ENCODE results near the gene CYFIP2. TPM values are rescaled to one million over a fixed set of nuclear protein-coding genes. Genes with fewer than 3 reads are reported as not detected.
A peak's percentile ranks its signal among the peaks of the same experiment; 100 is the strongest.

CYFIP2 gene
- total and polyA plus RNA-seq, 5 donors from 2014 or later = 332 to 383 (median 357) TPM

DNA sequence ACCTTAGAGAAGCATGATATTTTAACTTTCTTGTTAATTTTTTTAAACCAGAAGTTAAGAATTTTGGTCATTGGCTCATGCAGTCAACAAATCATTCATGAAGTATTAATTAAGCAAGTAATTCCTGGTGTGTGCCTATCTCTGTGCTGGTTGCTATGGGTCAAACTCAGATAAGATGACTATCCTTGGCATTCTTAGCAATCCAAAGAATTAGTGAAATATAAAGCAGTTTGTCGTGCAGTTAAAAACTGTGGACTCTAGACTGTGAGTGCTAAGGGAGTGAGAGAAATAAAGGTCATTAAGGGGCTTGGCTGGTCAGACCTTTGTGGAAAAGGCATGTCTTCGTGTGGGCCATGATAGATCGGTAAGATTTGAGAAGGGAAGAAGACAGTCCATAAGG lies 4.8 kb downstream of the CYFIP2 start:
- H3K36me3 Mint-ChIP-seq = peaks cover 25% of the 10 kb centered on the region
- H3K27me3 Mint-ChIP-seq = no peaks in the 10 kb centered on the region
- Histone ChIP-seq H3K27me3 (ENCODE audit: control insufficient read depth, insufficient read depth, low read length) (no peaks in the 10 kb centered on the region), H3K27ac (ENCODE audit: insufficient read depth, low read length, poor library complexity, severe bottlenecking) (peak overlapping the region; percentile 97), H3K36me3 (ENCODE audit: control insufficient read depth, insufficient read depth, low read length) (peaks cover 2% of the 10 kb centered on the region), H3K4me1 (ENCODE audit: control insufficient read depth, insufficient read depth, low read length, poor library complexity, severe bottlenecking) (peaks cover 94% of the 10 kb centered on the region), H3K4me3 (ENCODE audit: low read depth, low read length) (peak overlapping the region; percentile 91), H3K9me3 (ENCODE audit: control insufficient read depth in 2 of 2, low read length in 2 of 2) (no peaks in the 10 kb centered on the region)
- no peaks in the 10 kb centered on the region for H3K9me3 Mint-ChIP-seq
- DNase-seq (no peak), ATAC-seq (ENCODE audit: low read depth in 2 of 2) (no peak)
- peak overlapping the region; percentile 96 to 100 (median 98) for H3K27ac Mint-ChIP-seq
- peak overlapping the region; percentile 82 to 96 (median 90) for H3K4me3 Mint-ChIP-seq
- H3K4me1 Mint-ChIP-seq = peaks cover 29 to 86% (median 72%) of the 10 kb centered on the region in 4 donors

DNA sequence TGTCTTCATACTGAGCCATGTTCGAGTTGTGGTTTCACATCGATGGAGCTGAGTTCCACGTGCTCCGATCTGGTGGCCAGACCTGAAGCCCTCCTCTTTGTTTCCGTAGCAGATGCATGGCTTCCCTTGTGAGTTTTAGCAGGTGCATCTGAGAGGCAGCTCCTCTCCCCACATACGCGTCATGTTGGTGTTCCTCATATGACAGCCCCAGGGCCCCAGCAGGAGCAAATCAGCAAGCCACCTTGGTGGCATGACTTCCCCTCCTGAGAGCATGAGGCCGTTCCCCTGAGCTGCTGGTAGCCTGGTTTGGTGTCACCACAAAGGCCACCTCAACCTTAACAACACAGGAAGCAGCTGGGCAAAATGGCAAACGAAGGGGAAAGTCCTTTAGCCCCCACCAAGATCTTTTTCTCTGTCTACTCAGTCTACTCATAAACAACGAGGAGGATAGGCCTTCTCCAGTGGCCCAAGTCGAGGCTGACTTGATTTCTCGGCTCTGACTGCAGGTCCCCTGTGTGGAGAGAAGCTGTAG lies 5.9 kb downstream of the CYFIP2 start:
- Mint-ChIP-seq H3K4me3 (peak overlapping the region; percentile 82 to 96 (median 90)), H3K36me3 (peaks cover 25% of the 10 kb centered on the region), H3K9me3 (no peaks in the 10 kb centered on the region), H3K4me1 (peaks cover 38 to 93% (median 81%) of the 10 kb centered on the region in 4 donors), H3K27me3 (no peaks in the 10 kb centered on the region), H3K27ac (peak overlapping the region; percentile 96 to 100 (median 98))
- H3K9me3 ChIP-seq (ENCODE audit: control insufficient read depth in 2 of 2, low read length in 2 of 2) = no peaks in the 10 kb centered on the region
- peak overlapping the region; percentile 97 for H3K27ac ChIP-seq (ENCODE audit: insufficient read depth, low read length, poor library complexity, severe bottlenecking)
- H3K27me3 ChIP-seq (ENCODE audit: control insufficient read depth, insufficient read depth, low read length) = no peaks in the 10 kb centered on the region
- ATAC-seq (ENCODE audit: low read depth in 2 of 2) = peak; percentile 91 to 92
- H3K36me3 ChIP-seq (ENCODE audit: control insufficient read depth, insufficient read depth, low read length) = peaks cover 2% of the 10 kb centered on the region
- peak; percentile 82 to 97 (median 91) for DNase-seq
- peak overlapping the region; percentile 91 for H3K4me3 ChIP-seq (ENCODE audit: low read depth, low read length)
- peaks cover 90% of the 10 kb centered on the region for H3K4me1 ChIP-seq (ENCODE audit: control insufficient read depth, insufficient read depth, low read length, poor library complexity, severe bottlenecking)

DNA sequence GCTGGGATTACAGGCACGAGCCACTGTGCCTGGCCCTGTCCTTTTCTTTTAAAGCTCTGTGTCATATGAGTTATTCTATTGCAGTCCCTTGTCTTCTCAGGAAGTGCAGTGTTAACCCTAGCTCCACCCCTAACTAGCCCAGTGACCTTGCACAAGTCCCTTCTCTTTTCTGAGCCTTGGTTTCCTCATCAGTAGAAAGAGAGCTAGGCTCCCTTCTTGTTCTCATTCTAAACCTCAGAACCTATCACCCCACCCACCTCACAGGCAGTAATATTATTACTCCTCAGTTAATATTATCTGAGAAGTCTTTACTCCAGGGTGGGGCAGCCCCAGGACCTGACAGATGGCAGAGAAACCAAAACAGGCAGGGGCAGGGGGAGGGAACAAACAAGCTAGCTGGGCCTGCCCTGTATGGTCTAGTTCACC lies 7.2 kb downstream of the CYFIP2 start:
- Histone ChIP-seq H3K4me1 (ENCODE audit: control insufficient read depth, insufficient read depth, low read length, poor library complexity, severe bottlenecking) (peaks cover 88% of the 10 kb centered on the region), H3K27ac (ENCODE audit: insufficient read depth, low read length, poor library complexity, severe bottlenecking) (peak overlapping the region; percentile 97), H3K36me3 (ENCODE audit: control insufficient read depth, insufficient read depth, low read length) (peaks cover 4% of the 10 kb centered on the region), H3K9me3 (ENCODE audit: control insufficient read depth in 2 of 2, low read length in 2 of 2) (no peaks in the 10 kb centered on the region), H3K4me3 (ENCODE audit: low read depth, low read length) (peak overlapping the region; percentile 62), H3K27me3 (ENCODE audit: control insufficient read depth, insufficient read depth, low read length) (no peaks in the 10 kb centered on the region)
- H3K4me1 Mint-ChIP-seq = peaks cover 36 to 91% (median 80%) of the 10 kb centered on the region in 4 donors
- peak; percentile 12 to 29 for ATAC-seq (ENCODE audit: low read depth in 2 of 2)
- no peaks in the 10 kb centered on the region for H3K9me3 Mint-ChIP-seq
- H3K27me3 Mint-ChIP-seq = no peaks in the 10 kb centered on the region
- H3K4me3 Mint-ChIP-seq = peak overlapping the region; percentile 78 to 92 (median 86)
- peaks cover 22% of the 10 kb centered on the region for H3K36me3 Mint-ChIP-seq
- DNase-seq = peak in 1 of 3 donors; percentile 87
- H3K27ac Mint-ChIP-seq = peak overlapping the region; percentile 91 to 100 (median 99)

DNA sequence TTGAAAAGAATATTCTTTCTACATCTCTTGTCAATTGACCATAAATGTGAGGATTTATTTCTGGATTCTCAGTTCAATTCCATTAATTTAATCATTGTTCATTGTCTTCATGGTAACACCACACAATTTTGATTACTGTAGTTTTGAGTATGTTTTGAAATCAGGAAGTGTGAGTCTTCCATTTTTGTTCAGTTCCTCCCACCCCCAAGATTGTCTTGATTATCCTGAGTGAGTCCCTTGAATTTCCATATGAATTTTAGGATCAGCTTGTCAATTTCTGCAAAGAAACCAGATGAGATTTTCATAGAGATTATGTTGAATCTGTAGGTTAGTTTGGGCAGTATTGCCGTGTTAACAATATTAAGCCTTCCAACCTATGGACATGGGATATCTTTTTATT lies 9.5 kb downstream of the CYFIP2 start:
- no peaks in the 10 kb centered on the region for H3K9me3 ChIP-seq (ENCODE audit: control insufficient read depth in 2 of 2, low read length in 2 of 2)
- ATAC-seq (ENCODE audit: low read depth in 2 of 2) (no peak), DNase-seq (no peak)
- Mint-ChIP-seq H3K27ac (peak overlapping the region in 1 of 3 donors; percentile 5), H3K9me3 (no peaks in the 10 kb centered on the region), H3K36me3 (peaks cover 20% of the 10 kb centered on the region), H3K27me3 (no peaks in the 10 kb centered on the region), H3K4me1 (peaks cover 39 to 90% (median 78%) of the 10 kb centered on the region in 4 donors), H3K4me3 (peak overlapping the region in 1 of 4 donors; percentile 21)
- H3K4me3 ChIP-seq (ENCODE audit: low read depth, low read length) = peak overlapping the region; percentile 28
- peak overlapping the region; percentile 10 for H3K27ac ChIP-seq (ENCODE audit: insufficient read depth, low read length, poor library complexity, severe bottlenecking)
- peaks cover 86% of the 10 kb centered on the region for H3K4me1 ChIP-seq (ENCODE audit: control insufficient read depth, insufficient read depth, low read length, poor library complexity, severe bottlenecking)
- peaks cover 5% of the 10 kb centered on the region for H3K36me3 ChIP-seq (ENCODE audit: control insufficient read depth, insufficient read depth, low read length)
- no peaks in the 10 kb centered on the region for H3K27me3 ChIP-seq (ENCODE audit: control insufficient read depth, insufficient read depth, low read length)

DNA sequence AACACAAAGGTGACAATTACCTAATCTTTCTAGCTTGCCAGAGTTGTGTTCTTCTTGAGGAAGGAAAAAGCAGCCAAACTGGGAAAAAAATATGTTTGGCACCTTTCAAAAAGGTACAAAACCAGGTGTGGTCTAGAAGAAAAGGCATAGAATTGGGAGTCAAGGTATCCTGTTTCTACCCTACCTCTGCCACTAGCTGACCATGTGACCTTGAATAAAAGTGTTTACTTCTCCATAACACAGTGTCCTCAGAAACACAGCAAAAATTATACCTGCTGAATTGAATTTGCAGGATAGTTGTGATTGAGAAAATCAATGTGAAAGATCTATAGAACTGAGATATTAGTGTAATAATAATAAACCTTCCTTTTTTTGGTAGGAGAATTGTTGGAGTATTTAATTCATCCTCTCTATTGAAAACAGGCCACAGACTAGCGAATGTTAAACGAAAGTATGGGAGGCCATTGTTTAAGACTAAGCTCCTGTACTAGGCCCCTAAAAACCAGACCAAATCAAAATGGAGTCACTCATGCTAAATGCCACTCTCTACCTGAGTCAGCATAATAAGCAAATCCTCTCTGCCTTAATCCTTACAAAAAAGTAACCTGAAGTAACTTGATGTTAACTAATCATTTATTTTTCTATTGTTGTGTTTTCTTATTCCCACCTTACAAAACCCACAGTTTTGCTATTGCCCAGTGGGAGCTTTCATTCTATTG lies 12.6 kb downstream of the CYFIP2 start:
- H3K4me3 Mint-ChIP-seq = peak overlapping the region in 2 of 4 donors; percentile 18 to 75
- DNase-seq (no peak), ATAC-seq (ENCODE audit: low read depth in 2 of 2) (no peak)
- H3K4me1 Mint-ChIP-seq = peaks cover 52 to 91% (median 83%) of the 10 kb centered on the region in 4 donors
- Histone ChIP-seq H3K36me3 (ENCODE audit: control insufficient read depth, insufficient read depth, low read length) (peaks cover 5% of the 10 kb centered on the region), H3K4me3 (ENCODE audit: low read depth, low read length) (no peak overlapping the region), H3K9me3 (ENCODE audit: control insufficient read depth in 2 of 2, low read length in 2 of 2) (no peaks in the 10 kb centered on the region), H3K27me3 (ENCODE audit: control insufficient read depth, insufficient read depth, low read length) (no peaks in the 10 kb centered on the region), H3K4me1 (ENCODE audit: control insufficient read depth, insufficient read depth, low read length, poor library complexity, severe bottlenecking) (peaks cover 84% of the 10 kb centered on the region), H3K27ac (ENCODE audit: insufficient read depth, low read length, poor library complexity, severe bottlenecking) (peak overlapping the region; percentile 49)
- peak overlapping the region in 2 of 3 donors; percentile 18 to 35 for H3K27ac Mint-ChIP-seq
- H3K27me3 Mint-ChIP-seq = no peaks in the 10 kb centered on the region
- H3K36me3 Mint-ChIP-seq = peaks cover 15% of the 10 kb centered on the region
- H3K9me3 Mint-ChIP-seq = no peaks in the 10 kb centered on the region

DNA sequence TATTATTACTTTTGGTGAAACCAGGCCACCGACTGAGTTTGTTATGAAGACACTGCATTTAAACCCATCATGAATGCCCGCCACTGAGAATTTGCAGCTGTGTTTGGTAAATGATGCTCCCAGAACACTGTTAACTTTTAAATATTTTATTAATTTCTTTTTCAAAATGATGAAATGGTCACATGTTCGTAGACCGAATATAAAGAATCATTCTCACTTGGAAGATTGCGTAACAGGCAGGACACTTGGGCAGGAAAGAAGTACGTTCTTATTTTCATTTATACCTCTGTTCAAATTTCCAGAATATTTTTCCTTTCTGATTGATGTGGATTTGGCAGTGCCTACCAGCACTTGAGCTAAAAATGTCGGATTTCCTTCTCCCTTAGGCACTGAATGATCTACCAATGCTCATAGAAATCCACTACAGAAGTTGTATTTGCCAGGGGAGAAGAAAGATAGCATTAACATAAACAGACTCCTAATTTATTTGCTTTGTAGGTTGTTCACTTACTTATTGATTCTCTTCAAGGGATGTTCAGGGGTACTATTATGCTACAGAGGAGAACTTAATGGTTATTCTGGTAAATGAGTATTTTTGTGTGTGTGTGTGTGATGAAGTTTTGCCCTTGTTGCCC lies 13.8 kb downstream of the CYFIP2 start:
- H3K4me3 Mint-ChIP-seq = peak overlapping the region in 2 of 4 donors; percentile 44 to 54
- peaks cover 7% of the 10 kb centered on the region for H3K36me3 ChIP-seq (ENCODE audit: control insufficient read depth, insufficient read depth, low read length)
- peak overlapping the region; percentile 29 to 88 (median 35) for H3K27ac Mint-ChIP-seq
- no peaks in the 10 kb centered on the region for H3K27me3 Mint-ChIP-seq
- no peaks in the 10 kb centered on the region for H3K9me3 Mint-ChIP-seq
- no peaks in the 10 kb centered on the region for H3K27me3 ChIP-seq (ENCODE audit: control insufficient read depth, insufficient read depth, low read length)
- H3K9me3 ChIP-seq (ENCODE audit: control insufficient read depth in 2 of 2, low read length in 2 of 2) = no peaks in the 10 kb centered on the region
- H3K4me1 Mint-ChIP-seq = peaks cover 62 to 91% (median 84%) of the 10 kb centered on the region in 4 donors
- no peak overlapping the region for H3K4me3 ChIP-seq (ENCODE audit: low read depth, low read length)
- no peak for DNase-seq
- ATAC-seq (ENCODE audit: low read depth in 2 of 2) = no peak
- H3K27ac ChIP-seq (ENCODE audit: insufficient read depth, low read length, poor library complexity, severe bottlenecking) = peak overlapping the region; percentile 49
- peaks cover 15% of the 10 kb centered on the region for H3K36me3 Mint-ChIP-seq
- peaks cover 85% of the 10 kb centered on the region for H3K4me1 ChIP-seq (ENCODE audit: control insufficient read depth, insufficient read depth, low read length, poor library complexity, severe bottlenecking)

DNA sequence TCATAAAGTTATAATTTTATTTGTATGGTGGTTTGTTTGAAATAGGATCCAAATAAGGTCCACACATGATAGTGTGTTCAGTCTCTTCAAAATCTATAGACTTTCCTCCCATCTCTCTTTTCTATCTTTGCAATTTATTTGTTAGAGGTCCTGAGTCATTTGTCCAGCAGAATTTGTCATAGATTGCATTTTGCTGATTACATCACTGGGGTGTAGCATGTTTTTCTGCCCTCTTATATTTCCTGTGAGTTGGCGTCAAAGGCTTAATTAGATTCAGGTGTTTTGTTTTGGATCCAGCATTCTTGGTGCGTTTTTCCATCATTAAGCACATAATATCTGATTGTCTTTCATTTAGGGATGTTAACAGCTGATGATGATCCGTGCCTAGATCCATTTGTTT lies 15.0 kb downstream of the CYFIP2 start:
- H3K9me3 Mint-ChIP-seq = no peaks in the 10 kb centered on the region
- Histone ChIP-seq H3K27ac (ENCODE audit: insufficient read depth, low read length, poor library complexity, severe bottlenecking) (peak overlapping the region; percentile 63), H3K4me1 (ENCODE audit: control insufficient read depth, insufficient read depth, low read length, poor library complexity, severe bottlenecking) (peaks cover 81% of the 10 kb centered on the region)

More for the DNA sequence above, 15.0 kb downstream of the CYFIP2 start:
- DNase-seq (no peak), ATAC-seq (ENCODE audit: low read depth in 2 of 2) (no peak)
- Histone ChIP-seq H3K9me3 (ENCODE audit: control insufficient read depth in 2 of 2, low read length in 2 of 2) (no peaks in the 10 kb centered on the region), H3K36me3 (ENCODE audit: control insufficient read depth, insufficient read depth, low read length) (peaks cover 19% of the 10 kb centered on the region), H3K4me3 (ENCODE audit: low read depth, low read length) (peak overlapping the region; percentile 43), H3K27me3 (ENCODE audit: control insufficient read depth, insufficient read depth, low read length) (no peaks in the 10 kb centered on the region)
- H3K36me3 Mint-ChIP-seq = peaks cover 19% of the 10 kb centered on the region
- H3K27ac Mint-ChIP-seq = peak overlapping the region; percentile 32 to 62 (median 35)
- no peaks in the 10 kb centered on the region for H3K27me3 Mint-ChIP-seq
- H3K4me3 Mint-ChIP-seq = peak overlapping the region in 3 of 4 donors; percentile 4 to 54 (median 16)
- peaks cover 63 to 94% (median 85%) of the 10 kb centered on the region in 4 donors for H3K4me1 Mint-ChIP-seq
